GM19467 (cell line): ENCODE data around the gene CCSER1.
"Not testable (repeated sequence)": the region's sequence is repeated elsewhere in the genome, so short reads cannot be mapped to it uniquely, and the experiment has no call there.

Experiments
- ATAC-seq: cut with Tn5 transposase; IDR thresholded peaks from one replicate; pipeline ENCODE4 v1.9.1; 2021; ENCODE audit warnings: mild to moderate bottlenecking, moderate library complexity; ENCODE audit not compliant: unreplicated experiment

CCSER1 gene

GRCh38 chr4:90798948-90799347 is 671.8 kb downstream of the CCSER1 start:
- ATAC-seq = no peak

GRCh38 chr4:90799895-90800294 is 672.7 kb downstream of the CCSER1 start:
- no peak for ATAC-seq

GRCh38 chr4:90815569-90815968 is 688.4 kb downstream of the CCSER1 start:
- no peak for ATAC-seq

- no peak for ATAC-seq
These were observed 689.6 kb downstream of the CCSER1 start for GRCh38 chr4:90816754-90817153.

GRCh38 chr4:90824266-90825150 is 697.3 kb downstream of the CCSER1 start:
- ATAC-seq = peak; percentile 72

- no peak for ATAC-seq
These were observed 698.7 kb downstream of the CCSER1 start for GRCh38 chr4:90825849-90826248.

- no peak for ATAC-seq
These were observed 706.5 kb downstream of the CCSER1 start for GRCh38 chr4:90833706-90834105.

- ATAC-seq = no peak
These were observed 710.0 kb downstream of the CCSER1 start for GRCh38 chr4:90837241-90837640.

GRCh38 chr4:90838859-90839258 is 711.7 kb downstream of the CCSER1 start:
- not testable (repeated sequence) for ATAC-seq

- no peak for ATAC-seq
These were observed 713.1 kb downstream of the CCSER1 start for GRCh38 chr4:90840291-90840690.

GRCh38 chr4:90840828-90841227 is 713.6 kb downstream of the CCSER1 start:
- no peak for ATAC-seq

- no peak for ATAC-seq
These were observed 714.5 kb downstream of the CCSER1 start for GRCh38 chr4:90841676-90842075.

GRCh38 chr4:90842960-90843359 is 715.8 kb downstream of the CCSER1 start:
- peak; percentile 98 for ATAC-seq

- ATAC-seq = no peak
These were observed 717.0 kb downstream of the CCSER1 start for GRCh38 chr4:90844241-90844640.

GRCh38 chr4:90845777-90846176 is 718.6 kb downstream of the CCSER1 start:
- ATAC-seq = no peak

GRCh38 chr4:90852237-90852636 is 725.0 kb downstream of the CCSER1 start:
- no peak for ATAC-seq

- no peak for ATAC-seq
These were observed 727.9 kb downstream of the CCSER1 start for GRCh38 chr4:90855111-90855510.

GRCh38 chr4:90857081-90857820 is 730.1 kb downstream of the CCSER1 start:
- ATAC-seq = no peak

GRCh38 chr4:90875791-90876190 is 748.6 kb downstream of the CCSER1 start:
- no peak for ATAC-seq

- no peak for ATAC-seq
These were observed 749.1 kb downstream of the CCSER1 start for GRCh38 chr4:90876296-90876695.

- peak; percentile 73 for ATAC-seq
These were observed 756.3 kb downstream of the CCSER1 start for GRCh38 chr4:90883519-90883918.

GRCh38 chr4:90888571-90888970 is 761.4 kb downstream of the CCSER1 start:
- no peak for ATAC-seq
